ENCODE data around the gene PHF2. TPM values are rescaled to one million over a fixed set of nuclear protein-coding genes. Genes with fewer than 3 reads are reported as not detected.

The PHF2 gene
- total RNA-seq, 1 donor from 2014 or later: 36.5 TPM

GRCh38 chr9:93667006-93667405 lies 90.6 kb downstream of the PHF2 start:
- TF ChIP-seq CTCF (IDR thresholded peaks at IDR 0.05; ENCODE audit: unreplicated experiment): no peak
- Mint-ChIP-seq H3K4me3 (ENCODE audit: low read depth) (no peak overlapping the region), H3K4me1 (ENCODE audit: low read depth) (no peaks in the 10 kb centered on the region), H3K27me3 (no peaks in the 10 kb centered on the region), H3K27ac (no peak overlapping the region), H3K36me3 (ENCODE audit: insufficient read depth) (peaks cover 5% of the 10 kb centered on the region), H3K9me3 (ENCODE audit: low read depth) (no peaks in the 10 kb centered on the region)
- DNase-seq (ENCODE audit: low spot score, unreplicated experiment): no peak

GRCh38 chr9:93667627-93668026 lies 91.2 kb downstream of the PHF2 start:
- no peak overlapping the region for H3K4me3 Mint-ChIP-seq (ENCODE audit: low read depth)
- H3K27ac Mint-ChIP-seq: no peak overlapping the region

GRCh38 chr9:93668261-93668871 lies 92.0 kb downstream of the PHF2 start:
- peak; percentile 5 for DNase-seq (ENCODE audit: low spot score, unreplicated experiment)
- Mint-ChIP-seq H3K36me3 (ENCODE audit: insufficient read depth) (peaks cover 6% of the 10 kb centered on the region), H3K4me3 (ENCODE audit: low read depth) (no peak overlapping the region), H3K4me1 (ENCODE audit: low read depth) (no peaks in the 10 kb centered on the region), H3K27me3 (no peaks in the 10 kb centered on the region), H3K27ac (no peak overlapping the region), H3K9me3 (ENCODE audit: low read depth) (no peaks in the 10 kb centered on the region)
- TF ChIP-seq CTCF (IDR thresholded peaks at IDR 0.05; ENCODE audit: unreplicated experiment): no peak

More at GRCh38 chr9:93667627-93668026, 91.2 kb downstream of the PHF2 start:
- no peaks in the 10 kb centered on the region for H3K27me3 Mint-ChIP-seq
- peaks cover 5% of the 10 kb centered on the region for H3K36me3 Mint-ChIP-seq (ENCODE audit: insufficient read depth)
- H3K4me1 Mint-ChIP-seq (ENCODE audit: low read depth): no peaks in the 10 kb centered on the region
- H3K9me3 Mint-ChIP-seq (ENCODE audit: low read depth): no peaks in the 10 kb centered on the region
- TF ChIP-seq CTCF (IDR thresholded peaks at IDR 0.05; ENCODE audit: unreplicated experiment): no peak
- no peak for DNase-seq (ENCODE audit: low spot score, unreplicated experiment)

GRCh38 chr9:93669116-93669957 lies 93.0 kb downstream of the PHF2 start:
- H3K9me3 Mint-ChIP-seq (ENCODE audit: low read depth): no peaks in the 10 kb centered on the region
- no peaks in the 10 kb centered on the region for H3K27me3 Mint-ChIP-seq
- TF ChIP-seq CTCF (IDR thresholded peaks at IDR 0.05; ENCODE audit: unreplicated experiment): no peak
- H3K4me3 Mint-ChIP-seq (ENCODE audit: low read depth): no peak overlapping the region
- H3K27ac Mint-ChIP-seq: no peak overlapping the region
- peak; percentile 6 for DNase-seq (ENCODE audit: low spot score, unreplicated experiment)
- peaks cover 7% of the 10 kb centered on the region for H3K36me3 Mint-ChIP-seq (ENCODE audit: insufficient read depth)
- no peaks in the 10 kb centered on the region for H3K4me1 Mint-ChIP-seq (ENCODE audit: low read depth)

GRCh38 chr9:93669958-93670207 lies 93.5 kb downstream of the PHF2 start:
- no peak for DNase-seq (ENCODE audit: low spot score, unreplicated experiment)
- Mint-ChIP-seq H3K27me3 (no peaks in the 10 kb centered on the region), H3K36me3 (ENCODE audit: insufficient read depth) (peaks cover 8% of the 10 kb centered on the region), H3K9me3 (ENCODE audit: low read depth) (no peaks in the 10 kb centered on the region), H3K4me1 (ENCODE audit: low read depth) (no peaks in the 10 kb centered on the region), H3K27ac (no peak overlapping the region), H3K4me3 (ENCODE audit: low read depth) (no peak overlapping the region)
- no peak for TF ChIP-seq CTCF (IDR thresholded peaks at IDR 0.05; ENCODE audit: unreplicated experiment)
